ENCODE results near the gene FYB1. TPM values are rescaled to one million over a fixed set of nuclear protein-coding genes. Genes with fewer than 3 reads are reported as not detected.

The FYB1 gene
- total RNA-seq, 1 experiment from 2014 or later, result not detected

DNA sequence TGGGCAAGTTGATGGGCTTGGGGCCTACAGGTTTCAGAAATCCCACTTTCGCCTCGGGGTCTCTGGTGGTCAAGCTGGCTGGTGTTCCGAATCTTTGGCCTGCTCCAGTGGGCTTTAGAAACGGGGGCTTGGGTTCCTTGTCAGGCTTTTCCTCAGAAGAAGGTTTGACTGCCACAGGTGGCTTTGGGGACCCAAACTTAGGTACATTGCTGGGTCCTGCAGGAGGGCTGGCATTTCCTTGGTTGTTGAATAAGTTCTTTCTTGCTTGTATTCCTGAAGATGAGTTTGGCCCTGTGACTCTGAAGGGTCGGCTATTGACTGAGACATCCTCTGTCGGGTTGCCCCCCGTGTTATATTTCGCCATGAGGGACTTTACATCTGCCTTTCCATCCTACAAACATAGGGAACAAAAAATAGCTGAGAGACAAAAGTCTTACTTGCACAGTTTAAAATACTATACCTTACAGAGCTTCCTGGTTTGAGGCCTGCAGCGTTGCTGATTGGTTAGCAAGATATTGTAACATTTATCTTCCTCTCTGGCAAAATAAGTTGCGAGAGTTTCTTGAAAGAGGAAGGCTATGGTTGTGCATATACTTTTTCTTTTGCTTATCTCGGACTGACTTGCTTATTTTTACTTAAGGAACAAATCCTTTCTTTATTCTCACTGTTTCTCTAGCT is 16.6 kb downstream of the FYB1 start:
- BruUV-seq (replicated peaks), result no TSS peak
- Histone ChIP-seq H3K9me3 (ENCODE audit: low read depth, low read length, poor library complexity, severe bottlenecking) (no peaks in the 10 kb centered on the region), H3K27ac (ENCODE audit: low read depth, low read length, poor library complexity, severe bottlenecking) (no peak overlapping the region), H3K36me3 (ENCODE audit: insufficient read depth, low read length, poor library complexity, severe bottlenecking) (no peaks in the 10 kb centered on the region), H3K27me3 (replicated peaks; ENCODE audit: insufficient read depth, low read depth, low read length, poor library complexity) (no peaks in the 10 kb centered on the region), H3K4me3 (ENCODE audit: low read depth, low read length, poor library complexity, severe bottlenecking) (no peak overlapping the region), H3K4me1 (ENCODE audit: insufficient read depth, low read length, poor library complexity, severe bottlenecking) (no peaks in the 10 kb centered on the region)
- CTCF ChIA-PET, result no interaction called here
- POLR2A ChIA-PET (ENCODE audit: low non-redundant PET), result interaction anchor here (0.6 kb wide), 1 partner anchor 37 kb away, joined by 3 read pairs; no protein-coding TSS in a partner anchor
- intact Hi-C loops (cut with micrococcal nuclease; ENCODE audit: unreplicated experiment), result no loop called here
- TF ChIP-seq, protein P1, sequence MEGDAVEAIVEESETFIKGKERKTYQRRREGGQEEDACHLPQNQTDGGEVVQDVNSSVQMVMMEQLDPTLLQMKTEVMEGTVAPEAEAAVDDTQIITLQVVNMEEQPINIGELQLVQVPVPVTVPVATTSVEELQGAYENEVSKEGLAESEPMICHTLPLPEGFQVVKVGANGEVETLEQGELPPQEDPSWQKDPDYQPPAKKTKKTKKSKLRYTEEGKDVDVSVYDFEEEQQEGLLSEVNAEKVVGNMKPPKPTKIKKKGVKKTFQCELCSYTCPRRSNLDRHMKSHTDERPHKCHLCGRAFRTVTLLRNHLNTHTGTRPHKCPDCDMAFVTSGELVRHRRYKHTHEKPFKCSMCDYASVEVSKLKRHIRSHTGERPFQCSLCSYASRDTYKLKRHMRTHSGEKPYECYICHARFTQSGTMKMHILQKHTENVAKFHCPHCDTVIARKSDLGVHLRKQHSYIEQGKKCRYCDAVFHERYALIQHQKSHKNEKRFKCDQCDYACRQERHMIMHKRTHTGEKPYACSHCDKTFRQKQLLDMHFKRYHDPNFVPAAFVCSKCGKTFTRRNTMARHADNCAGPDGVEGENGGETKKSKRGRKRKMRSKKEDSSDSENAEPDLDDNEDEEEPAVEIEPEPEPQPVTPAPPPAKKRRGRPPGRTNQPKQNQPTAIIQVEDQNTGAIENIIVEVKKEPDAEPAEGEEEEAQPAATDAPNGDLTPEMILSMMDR (conservative IDR thresholded peaks at IDR 0.05; ENCODE audit: low read depth, low read length), result no peak
- TF ChIP-seq EZH2 (IDR thresholded peaks at IDR 0.05; ENCODE audit: borderline replicate concordance, low read depth, low read length, poor library complexity, severe bottlenecking), result no peak
- no peak for DNase-seq (ENCODE audit: low spot score)

DNA sequence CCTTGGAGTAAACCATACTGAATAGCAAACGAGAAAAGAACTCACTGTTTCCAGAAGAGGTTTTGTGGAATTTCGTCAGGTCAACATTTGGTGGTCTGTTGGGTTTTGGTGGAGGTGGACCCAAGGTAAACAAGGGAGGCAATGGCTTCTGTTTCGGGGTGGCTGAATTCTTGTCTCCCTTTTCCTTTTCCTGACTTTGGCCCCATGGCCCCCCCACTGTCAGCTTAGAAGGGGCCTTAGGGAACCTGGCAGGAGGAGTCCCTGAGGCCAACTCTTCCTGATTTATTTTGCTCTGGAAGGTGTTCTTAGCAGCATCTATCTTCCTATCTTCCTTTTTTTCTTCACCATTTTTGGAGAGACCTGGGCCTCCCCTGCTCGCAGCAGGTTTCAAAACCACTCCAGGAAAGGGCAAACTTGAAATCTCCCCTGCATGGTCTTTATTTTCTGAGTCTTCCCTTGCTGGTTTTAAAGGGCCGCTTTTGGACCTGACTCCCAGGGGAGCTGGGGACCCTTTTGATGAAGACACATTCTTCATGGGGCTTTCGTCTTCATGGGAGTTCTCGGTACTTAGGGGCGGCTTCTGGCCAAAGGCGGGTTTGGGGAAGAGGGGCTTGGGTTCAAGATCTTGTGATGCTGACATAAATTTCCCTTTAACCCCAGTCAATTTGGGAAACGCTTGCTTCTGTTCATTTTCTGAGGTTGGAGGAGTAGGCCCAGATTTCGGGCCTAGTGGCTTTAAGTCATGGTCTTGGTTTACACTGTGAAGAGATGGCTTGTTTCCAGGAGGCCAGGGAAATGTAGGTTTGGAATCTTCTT is 17.4 kb downstream of the FYB1 start:
- Histone ChIP-seq H3K4me1 (ENCODE audit: insufficient read depth, low read length, poor library complexity, severe bottlenecking) (no peaks in the 10 kb centered on the region), H3K4me3 (ENCODE audit: low read depth, low read length, poor library complexity, severe bottlenecking) (no peak overlapping the region), H3K9me3 (ENCODE audit: low read depth, low read length, poor library complexity, severe bottlenecking) (no peaks in the 10 kb centered on the region), H3K36me3 (ENCODE audit: insufficient read depth, low read length, poor library complexity, severe bottlenecking) (no peaks in the 10 kb centered on the region), H3K27me3 (replicated peaks; ENCODE audit: insufficient read depth, low read depth, low read length, poor library complexity) (no peaks in the 10 kb centered on the region), H3K27ac (ENCODE audit: low read depth, low read length, poor library complexity, severe bottlenecking) (no peak overlapping the region)
- ChIA-PET CTCF (no interaction called here), POLR2A (ENCODE audit: low non-redundant PET) (no interaction called here)
- intact Hi-C loops (cut with micrococcal nuclease; ENCODE audit: unreplicated experiment), result no loop called here
- DNase-seq (ENCODE audit: low spot score), result no peak
- TF ChIP-seq, protein P1 (conservative IDR thresholded peaks at IDR 0.05; ENCODE audit: low read depth, low read length), result no peak
- no peak for TF ChIP-seq EZH2 (IDR thresholded peaks at IDR 0.05; ENCODE audit: borderline replicate concordance, low read depth, low read length, poor library complexity, severe bottlenecking)
- no TSS peak for BruUV-seq (replicated peaks)

DNA sequence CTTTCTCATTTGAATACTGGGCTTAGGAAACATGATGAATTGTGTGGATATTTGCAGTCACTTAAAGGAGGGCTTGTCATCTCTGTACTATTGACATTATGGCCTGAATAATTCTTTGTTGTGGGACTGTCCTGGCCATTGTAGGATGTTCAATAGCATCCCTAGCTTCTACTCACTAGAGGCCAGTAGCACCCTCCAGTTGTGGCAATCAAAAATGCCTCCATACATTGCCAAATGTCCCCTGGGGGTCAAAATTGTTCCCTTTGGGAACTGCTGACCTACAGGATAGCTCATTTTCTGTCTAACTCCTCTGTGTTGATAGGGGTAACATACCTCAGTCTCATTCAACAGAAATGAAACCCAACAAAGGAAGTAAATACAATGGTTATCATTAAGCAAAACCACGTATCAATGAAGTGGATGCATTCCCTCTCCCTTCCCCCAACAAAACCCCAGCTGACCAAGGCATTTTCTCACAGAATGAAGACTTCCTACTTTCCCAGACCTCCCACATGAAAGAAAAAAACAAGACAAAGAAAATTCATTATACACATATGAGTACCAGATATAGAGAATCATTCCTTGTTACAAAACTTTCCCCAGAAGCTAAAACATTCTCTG is 18.1 kb downstream of the FYB1 start:
- H3K4me1 ChIP-seq (ENCODE audit: insufficient read depth, low read length, poor library complexity, severe bottlenecking), result no peaks in the 10 kb centered on the region
- H3K27ac ChIP-seq (ENCODE audit: low read depth, low read length, poor library complexity, severe bottlenecking), result no peak overlapping the region
- no peaks in the 10 kb centered on the region for H3K27me3 ChIP-seq (replicated peaks; ENCODE audit: insufficient read depth, low read depth, low read length, poor library complexity)
- DNase-seq (ENCODE audit: low spot score), result no peak
- intact Hi-C loops (cut with micrococcal nuclease; ENCODE audit: unreplicated experiment), result no loop called here
- H3K9me3 ChIP-seq (ENCODE audit: low read depth, low read length, poor library complexity, severe bottlenecking), result no peaks in the 10 kb centered on the region
- no peaks in the 10 kb centered on the region for H3K36me3 ChIP-seq (ENCODE audit: insufficient read depth, low read length, poor library complexity, severe bottlenecking)
- CTCF ChIA-PET, result no interaction called here
- no peak overlapping the region for H3K4me3 ChIP-seq (ENCODE audit: low read depth, low read length, poor library complexity, severe bottlenecking)
- POLR2A ChIA-PET (ENCODE audit: low non-redundant PET), result no interaction called here
- BruUV-seq (replicated peaks), result no TSS peak
- TF ChIP-seq, protein P1 (conservative IDR thresholded peaks at IDR 0.05; ENCODE audit: low read depth, low read length), result no peak
- TF ChIP-seq EZH2 (IDR thresholded peaks at IDR 0.05; ENCODE audit: borderline replicate concordance, low read depth, low read length, poor library complexity, severe bottlenecking), result no peak

All from A673 (cell line).